Stimulated activated naive B cell treated with anti-CD40 and anti-IgM and Interleukin-4, amounts not matched to agents 10 μg/mL and 1 μg/mL and 100 μg/mL, for 72 hours (primary cell): ENCODE results near the gene DDX54.
"Not testable (repeated sequence)": the region's sequence is repeated elsewhere in the genome, so short reads cannot be mapped to it uniquely, and the experiment has no call there.

ENCODE experiments used
- ATAC-seq, 2 donors: fragments of 150-1000 bp; cut with Tn5 transposase; replicated peaks; 2 replicates each; pipeline ENCODE4 v1.10.0; 2021; ENCODE audit warnings: moderate library complexity in 1 of 2
- DNase-seq: peaks from one replicate; pipeline ENCODE4 v3.0.0; 2021
- H3K27ac Mint-ChIP-seq: one replicate; pipeline ENCODE4 v1.8.0; 2022; ENCODE audit warnings: mild to moderate bottlenecking, mixed read lengths
- H3K27me3 Mint-ChIP-seq, 2 donors: one replicate each; pipeline ENCODE4 v1.8.0; 2022; ENCODE audit warnings: mixed read lengths in 2 of 2
- H3K36me3 Mint-ChIP-seq, 2 donors: one replicate each; pipeline ENCODE4 v1.8.0; 2022; ENCODE audit warnings: mixed read lengths in 2 of 2, mild to moderate bottlenecking in 1 of 2
- H3K4me1 Mint-ChIP-seq, 2 donors: one replicate each; pipeline ENCODE4 v1.8.0; 2022; ENCODE audit warnings: mixed read lengths in 2 of 2, mild to moderate bottlenecking in 1 of 2
- H3K4me3 Mint-ChIP-seq, 2 donors: one replicate each; pipeline ENCODE4 v1.8.0; 2022; ENCODE audit warnings: mild to moderate bottlenecking in 2 of 2, mixed read lengths in 2 of 2, moderate library complexity in 1 of 2
- H3K9me3 Mint-ChIP-seq, 2 donors: one replicate each; pipeline ENCODE4 v1.8.0; 2022; ENCODE audit warnings: mixed read lengths in 2 of 2, mild to moderate bottlenecking in 1 of 2

Gene DDX54

DNA sequence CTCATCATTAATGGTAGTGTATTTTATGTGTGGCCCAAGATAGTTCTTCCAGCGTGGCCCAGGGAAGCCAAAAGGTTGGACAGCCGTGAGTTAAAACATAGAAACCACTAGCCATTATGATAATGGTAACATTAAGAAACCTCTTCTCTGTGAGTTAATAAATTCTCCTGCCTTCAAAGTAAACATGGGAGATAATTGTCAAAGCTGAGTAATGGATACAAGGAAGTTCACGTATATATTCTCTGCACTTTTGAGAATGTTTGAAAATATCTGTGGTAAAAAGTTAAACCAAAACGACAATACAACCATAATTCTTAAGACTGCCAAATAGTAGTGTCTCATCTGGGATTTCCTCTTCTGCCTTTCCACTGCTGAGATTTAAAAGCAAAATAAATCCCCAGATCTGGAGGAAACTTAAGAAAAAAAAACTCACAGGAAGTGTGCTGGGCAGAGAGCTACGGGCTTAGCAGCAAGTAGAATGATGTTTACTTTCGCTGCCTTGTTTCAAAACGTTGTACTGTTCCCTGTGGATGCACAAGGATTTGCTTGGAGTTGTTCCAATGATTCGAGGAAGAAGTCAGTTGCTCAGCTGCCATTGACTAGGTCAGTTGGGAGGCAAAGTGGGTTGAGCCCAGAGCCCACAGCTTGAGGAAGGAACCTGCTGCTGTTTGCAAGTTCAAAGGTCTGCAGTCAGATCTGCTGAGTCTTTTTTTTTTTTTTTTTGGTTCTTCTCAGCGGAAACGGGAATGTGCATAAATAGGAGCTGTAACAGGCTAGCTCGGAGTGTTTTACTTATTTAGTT lies 37.7 kb upstream of the DDX54 start:
- Mint-ChIP-seq H3K4me1 (peaks cover 18 to 48% of the 10 kb centered on the region in 2 donors), H3K36me3 (peaks cover 21 to 29% of the 10 kb centered on the region in 2 donors), H3K27ac (peak overlapping the region; percentile 99), H3K4me3 (peak overlapping the region; percentile 96 to 97), H3K9me3 (no peaks in the 10 kb centered on the region), H3K27me3 (no peaks in the 10 kb centered on the region)
- DNase-seq (no peak), ATAC-seq (no peak)

- no peaks in the 10 kb centered on the region for H3K9me3 Mint-ChIP-seq
- no peak for DNase-seq
Measured at GRCh38 chr12:113221997-113222729, 36.9 kb upstream of the DDX54 start.

DNA sequence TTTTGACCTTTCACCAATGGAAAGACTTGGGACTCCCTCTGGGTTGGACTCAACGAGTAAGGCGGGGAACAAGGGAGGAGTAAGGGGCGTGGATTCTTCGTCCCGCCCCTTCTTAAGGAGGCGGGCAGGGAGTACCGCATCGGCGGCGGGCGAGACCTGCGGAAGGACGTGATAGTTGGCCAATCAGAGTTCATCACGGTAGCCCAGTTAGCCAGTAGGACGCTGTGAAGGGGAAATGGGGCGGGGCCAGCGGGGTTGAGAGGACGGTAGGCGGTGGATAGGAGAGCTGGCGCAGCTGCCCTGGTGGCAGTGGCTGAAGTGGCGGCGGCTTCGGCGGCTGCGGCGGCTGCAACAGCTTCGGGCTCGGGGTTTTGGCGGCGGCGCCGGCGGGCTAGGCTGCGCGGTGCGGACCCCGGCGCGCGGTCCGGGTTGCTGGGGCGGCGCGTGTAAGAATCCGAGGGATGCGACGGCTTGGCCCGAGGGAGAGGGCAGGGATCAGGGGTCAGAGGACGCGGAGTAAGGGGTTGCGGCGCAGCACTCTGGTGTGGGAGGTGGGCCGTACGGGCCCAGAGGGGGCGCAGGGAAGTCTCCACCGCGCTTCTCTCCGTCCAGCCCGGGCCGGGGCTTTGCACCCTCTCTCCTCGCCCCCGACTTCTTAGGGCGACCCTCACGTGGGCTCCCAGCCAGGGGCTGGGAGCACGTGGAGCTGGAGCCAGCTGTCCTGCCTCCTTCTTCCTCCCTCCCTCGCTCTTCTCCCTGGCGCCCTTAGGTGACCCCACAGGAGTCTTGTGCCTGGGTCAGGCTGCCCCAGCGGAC lies 36.1 kb upstream of the DDX54 start, which contains the start of gene TPCN1:
TSS of gene TPCN1 (plus strand) at position 284 of the 816 bp plus-strand sequence. CDS start 5,389 bp downstream, outside the sequence.
- Mint-ChIP-seq H3K27me3 (no peaks in the 10 kb centered on the region), H3K36me3 (peaks cover 10 to 15% of the 10 kb centered on the region in 2 donors), H3K4me3 (peak within 1 kb of the TSS; percentile 96 to 97), H3K27ac (peak within 1 kb of the TSS; percentile 99), H3K4me1 (peaks cover 20 to 45% of the 10 kb centered on the region in 2 donors), H3K9me3 (no peaks in the 10 kb centered on the region)
- peak; percentile 99 for DNase-seq
- peak; percentile 90 to 92 for ATAC-seq

More at GRCh38 chr12:113221997-113222729, 36.9 kb upstream of the DDX54 start:
- no peaks in the 10 kb centered on the region for H3K27me3 Mint-ChIP-seq
- H3K27ac Mint-ChIP-seq: peak overlapping the region; percentile 99
- H3K4me1 Mint-ChIP-seq: peaks cover 20 to 48% of the 10 kb centered on the region in 2 donors
- peak; percentile 6 to 13 for ATAC-seq
- H3K36me3 Mint-ChIP-seq: peaks cover 15 to 22% of the 10 kb centered on the region in 2 donors
- H3K4me3 Mint-ChIP-seq: peak overlapping the region; percentile 96 to 97

DNA sequence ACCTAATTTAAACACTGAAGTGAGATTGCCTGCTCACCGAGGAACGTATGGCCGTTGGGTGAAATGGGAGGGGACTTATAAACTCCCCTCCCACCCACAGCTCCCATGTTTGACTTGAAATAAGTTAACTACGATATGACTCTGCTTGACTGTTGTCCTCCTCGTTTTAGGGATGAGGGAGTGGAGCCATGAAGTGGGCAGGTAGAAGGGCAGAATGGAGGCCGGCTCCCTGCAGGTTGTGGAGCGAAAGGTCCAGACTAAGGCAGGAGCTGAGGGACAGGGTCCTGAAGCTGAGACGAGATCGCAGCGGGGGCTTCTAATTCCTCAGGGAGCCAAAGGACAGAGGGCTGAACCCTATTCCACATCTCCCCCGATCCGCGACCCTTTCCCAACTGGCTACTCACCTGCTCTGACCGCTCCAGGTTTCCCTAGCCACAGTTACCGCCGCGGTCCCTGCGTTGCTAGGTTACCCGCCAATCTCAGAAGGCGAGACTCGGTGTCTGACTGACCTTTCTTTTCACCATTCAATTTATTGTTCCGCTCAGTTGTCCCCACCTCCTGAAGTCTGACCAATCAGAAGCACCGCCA lies 35.4 kb upstream of the DDX54 start:
- H3K27me3 Mint-ChIP-seq: no peaks in the 10 kb centered on the region
- peak overlapping the region; percentile 96 to 97 for H3K4me3 Mint-ChIP-seq
- H3K27ac Mint-ChIP-seq: peak overlapping the region; percentile 99
- DNase-seq: no peak
- peaks cover 24 to 52% of the 10 kb centered on the region in 2 donors for H3K4me1 Mint-ChIP-seq
- H3K9me3 Mint-ChIP-seq: no peaks in the 10 kb centered on the region
- ATAC-seq: no peak
- peaks cover 10 to 15% of the 10 kb centered on the region in 2 donors for H3K36me3 Mint-ChIP-seq

- ATAC-seq (no peak), DNase-seq (no peak)
- Mint-ChIP-seq H3K36me3 (peaks cover 0 to 6% of the 10 kb centered on the region in 2 donors), H3K9me3 (no peaks in the 10 kb centered on the region), H3K27ac (peak overlapping the region; percentile 56), H3K4me3 (no peak overlapping the region), H3K4me1 (peaks cover 27 to 53% of the 10 kb centered on the region in 2 donors), H3K27me3 (no peaks in the 10 kb centered on the region)
Measured at GRCh38 chr12:113216027-113216426, 30.7 kb upstream of the DDX54 start.

GRCh38 chr12:113214895-113215400 lies 29.7 kb upstream of the DDX54 start:
- no peaks in the 10 kb centered on the region for H3K9me3 Mint-ChIP-seq
- DNase-seq (peak; percentile 60), ATAC-seq (peak; percentile 86 to 88)
- H3K36me3 Mint-ChIP-seq: peaks cover 0 to 11% of the 10 kb centered on the region in 2 donors
- H3K4me1 Mint-ChIP-seq: peaks cover 31 to 55% of the 10 kb centered on the region in 2 donors
- peak overlapping the region; percentile 92 for H3K27ac Mint-ChIP-seq
- H3K27me3 Mint-ChIP-seq: no peaks in the 10 kb centered on the region
- H3K4me3 Mint-ChIP-seq: peak overlapping the region in 1 of 2 donors; percentile 55

- peaks cover 0 to 2% of the 10 kb centered on the region in 2 donors for H3K9me3 Mint-ChIP-seq
- no peaks in the 10 kb centered on the region for H3K27me3 Mint-ChIP-seq
- no peak for ATAC-seq
- peaks cover 47 to 77% of the 10 kb centered on the region in 2 donors for H3K4me1 Mint-ChIP-seq
- H3K27ac Mint-ChIP-seq: peak overlapping the region; percentile 37
- no peak overlapping the region for H3K4me3 Mint-ChIP-seq
- no peak for DNase-seq
- peaks cover 8 to 23% of the 10 kb centered on the region in 2 donors for H3K36me3 Mint-ChIP-seq
Measured at GRCh38 chr12:113211160-113211559, 25.9 kb upstream of the DDX54 start.

- DNase-seq: peak; percentile 92
- peak overlapping the region; percentile 65 to 73 for H3K4me3 Mint-ChIP-seq
Measured at GRCh38 chr12:113208041-113208934, 23.0 kb upstream of the DDX54 start.

DNA sequence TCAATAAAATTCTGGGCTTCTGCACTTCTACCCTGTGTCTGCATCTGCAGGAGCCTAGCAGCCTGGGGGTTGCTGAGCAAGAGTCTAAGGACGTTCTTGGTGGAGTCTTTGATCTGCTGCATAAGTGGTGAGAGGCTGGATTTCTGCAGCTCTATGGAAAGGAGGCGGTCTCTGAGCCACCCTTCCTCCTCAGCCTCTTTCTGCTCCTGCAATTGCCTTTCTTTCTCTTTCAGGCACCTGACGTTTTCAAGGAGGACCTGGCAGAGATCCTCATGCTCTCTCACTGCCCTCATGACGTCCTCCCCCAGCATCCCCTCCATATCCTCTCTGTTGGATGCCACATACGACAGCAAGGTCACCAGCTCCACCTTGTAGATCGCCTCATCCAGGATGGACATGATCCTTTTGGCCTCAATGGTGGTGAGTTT lies 22.3 kb upstream of the DDX54 start:
- Mint-ChIP-seq H3K4me1 (peaks cover 42 to 75% of the 10 kb centered on the region in 2 donors), H3K27ac (peak overlapping the region; percentile 99), H3K36me3 (peaks cover 11 to 25% of the 10 kb centered on the region in 2 donors), H3K4me3 (peak overlapping the region; percentile 57 to 73), H3K27me3 (no peaks in the 10 kb centered on the region), H3K9me3 (peaks cover 0 to 2% of the 10 kb centered on the region in 2 donors)
- DNase-seq (no peak), ATAC-seq (peak; percentile 1)

More at GRCh38 chr12:113208041-113208934, 23.0 kb upstream of the DDX54 start:
- Mint-ChIP-seq H3K27me3 (no peaks in the 10 kb centered on the region), H3K36me3 (peaks cover 11 to 25% of the 10 kb centered on the region in 2 donors), H3K4me1 (peaks cover 41 to 73% of the 10 kb centered on the region in 2 donors), H3K9me3 (peaks cover 0 to 2% of the 10 kb centered on the region in 2 donors), H3K27ac (peak overlapping the region; percentile 99)
- ATAC-seq: peak; percentile 86

DNA sequence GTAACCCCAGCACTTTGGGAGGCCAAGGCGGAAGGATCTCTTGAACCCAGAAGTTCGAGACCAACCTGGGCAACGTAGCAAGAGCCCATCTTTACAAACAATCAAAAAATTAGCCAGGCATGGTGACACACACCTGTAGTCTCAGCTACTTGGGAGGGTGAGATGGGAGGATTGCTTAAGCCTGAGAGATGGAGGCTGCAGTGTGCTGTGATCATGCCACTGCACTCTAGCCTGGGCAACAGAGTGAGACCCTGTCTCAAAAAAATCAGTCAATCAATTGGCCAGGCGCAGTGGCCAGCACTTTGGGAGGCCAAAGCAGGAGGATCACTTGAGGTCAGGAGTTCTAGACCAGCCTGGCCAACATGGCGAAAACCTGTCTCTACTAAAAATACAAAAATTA lies 21.5 kb upstream of the DDX54 start:
- not testable (repeated sequence) for ATAC-seq, H3K27me3 Mint-ChIP-seq, DNase-seq, H3K9me3 Mint-ChIP-seq
- Mint-ChIP-seq H3K4me3 (peak overlapping the region; percentile 20 to 61), H3K4me1 (peaks cover 49 to 83% of the 10 kb centered on the region in 2 donors), H3K36me3 (peaks cover 11 to 25% of the 10 kb centered on the region in 2 donors), H3K27ac (peak overlapping the region; percentile 87)

DNA sequence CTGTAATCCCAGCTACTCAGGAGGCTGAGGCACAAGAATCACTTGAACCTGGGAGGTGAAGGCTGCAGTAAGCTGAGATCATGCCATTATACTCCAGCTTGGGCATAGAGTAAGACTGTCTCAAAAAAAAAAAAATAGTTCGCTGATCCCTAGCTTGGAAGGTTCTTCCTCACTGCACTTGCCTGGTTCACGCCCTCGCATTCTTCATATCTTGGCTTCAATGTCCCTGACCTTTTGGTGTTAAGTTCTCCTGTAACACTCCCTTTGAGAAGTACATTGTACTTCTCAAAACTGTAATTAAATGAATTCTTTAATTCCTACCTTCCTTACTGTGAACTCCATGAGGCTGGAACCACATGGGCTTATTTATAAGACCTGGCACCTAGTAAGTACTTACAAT lies 19.5 kb upstream of the DDX54 start:
- H3K27ac Mint-ChIP-seq: no peak overlapping the region

More for the DNA sequence above, 19.5 kb upstream of the DDX54 start:
- no peak for ATAC-seq
- Mint-ChIP-seq H3K9me3 (peaks cover 0 to 2% of the 10 kb centered on the region in 2 donors), H3K4me1 (peaks cover 44 to 67% of the 10 kb centered on the region in 2 donors), H3K27me3 (no peaks in the 10 kb centered on the region), H3K4me3 (no peak overlapping the region), H3K36me3 (peaks cover 11 to 16% of the 10 kb centered on the region in 2 donors)
- no peak for DNase-seq
